Epithelial cell of proximal tubule (primary cell): Measurements from ENCODE around the gene STK33. TPM values are rescaled to one million over a fixed set of nuclear protein-coding genes. Genes with fewer than 3 reads are reported as not detected.
A peak's percentile ranks its signal among the peaks of the same experiment; 100 is the strongest.

ENCODE experiments used
- DNase-seq: peaks from one replicate; pipeline ENCODE4 v3.0.0-alpha.2; 2011; ENCODE audit warnings: low read depth
- H3K4me3 ChIP-seq: 2 replicates; pipeline ENCODE4 v1.5.1; 2011; ENCODE audit warnings: low read depth, mild to moderate bottlenecking, low read length
- CTCF ChIP-seq: conservative IDR thresholded peaks from 2 replicates; pipeline ENCODE4 v1.5.1; 2012; ENCODE audit warnings: low read depth, mild to moderate bottlenecking, low read length
- total RNA-seq: library from RNA; depleted of rRNA; stranded (reverse); fragments of >200 nt; gene quantifications from 2 replicates; pipeline ENCODE4 v1.2.3, GENCODE V29; 2015

STK33 gene
- total RNA-seq, 1 donor from 2014 or later = 14.4 TPM

GRCh38 chr11:8383227-8383626 lies 210.8 kb downstream of the STK33 start:
- no peak for DNase-seq
- TF ChIP-seq CTCF = no peak
- H3K4me3 ChIP-seq = no peak overlapping the region

GRCh38 chr11:8382436-8383053 lies 211.5 kb downstream of the STK33 start:
- peak; percentile 12 for TF ChIP-seq CTCF
- DNase-seq = peak; percentile 23
- H3K4me3 ChIP-seq = no peak overlapping the region

- no peak for TF ChIP-seq CTCF
- DNase-seq = no peak
- H3K4me3 ChIP-seq = no peak overlapping the region
Observed at GRCh38 chr11:8381871-8382396, 212.1 kb downstream of the STK33 start.

- no peak overlapping the region for H3K4me3 ChIP-seq
- DNase-seq = no peak
- TF ChIP-seq CTCF = no peak
Observed at GRCh38 chr11:8381343-8381742, 212.7 kb downstream of the STK33 start.

- H3K4me3 ChIP-seq = no peak overlapping the region
- DNase-seq = no peak
- no peak for TF ChIP-seq CTCF
Observed at GRCh38 chr11:8375932-8376331, 218.1 kb downstream of the STK33 start.

- no peak overlapping the region for H3K4me3 ChIP-seq
- TF ChIP-seq CTCF = no peak
- DNase-seq = no peak
Observed at GRCh38 chr11:8375460-8375859, 218.6 kb downstream of the STK33 start.

- TF ChIP-seq CTCF = no peak
- no peak overlapping the region for H3K4me3 ChIP-seq
- no peak for DNase-seq
Observed at GRCh38 chr11:8374716-8375115, 219.3 kb downstream of the STK33 start.
